Bone marrow (tissue), 2 donors: ENCODE results near the gene GALK2.

Experiments used
- DNase-seq, 2 donors: peaks; one replicate each; lab custom pipeline; 2025; lab: John Stamatoyannopoulos, UW

Gene GALK2

DNA sequence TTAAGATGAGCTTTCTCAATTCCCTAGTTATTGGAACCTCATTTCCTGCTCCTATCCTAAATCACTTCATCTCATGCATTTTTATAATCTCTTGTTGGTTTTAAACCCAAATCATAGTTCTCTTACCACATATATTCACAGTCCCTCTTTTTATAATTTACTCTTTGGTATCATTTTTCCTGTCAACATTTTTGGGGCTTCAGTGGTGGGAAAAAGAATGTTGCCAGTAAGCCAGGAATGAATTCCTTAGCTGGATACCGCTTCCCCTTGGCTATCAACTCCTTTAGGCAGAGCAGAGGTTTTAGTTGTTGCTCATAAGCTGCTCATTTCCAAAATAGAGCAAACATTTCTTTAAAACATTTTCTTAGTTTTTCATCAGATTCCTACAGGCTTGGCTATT is 112.3 kb downstream of the GALK2 start:
- no peak for DNase-seq

DNA sequence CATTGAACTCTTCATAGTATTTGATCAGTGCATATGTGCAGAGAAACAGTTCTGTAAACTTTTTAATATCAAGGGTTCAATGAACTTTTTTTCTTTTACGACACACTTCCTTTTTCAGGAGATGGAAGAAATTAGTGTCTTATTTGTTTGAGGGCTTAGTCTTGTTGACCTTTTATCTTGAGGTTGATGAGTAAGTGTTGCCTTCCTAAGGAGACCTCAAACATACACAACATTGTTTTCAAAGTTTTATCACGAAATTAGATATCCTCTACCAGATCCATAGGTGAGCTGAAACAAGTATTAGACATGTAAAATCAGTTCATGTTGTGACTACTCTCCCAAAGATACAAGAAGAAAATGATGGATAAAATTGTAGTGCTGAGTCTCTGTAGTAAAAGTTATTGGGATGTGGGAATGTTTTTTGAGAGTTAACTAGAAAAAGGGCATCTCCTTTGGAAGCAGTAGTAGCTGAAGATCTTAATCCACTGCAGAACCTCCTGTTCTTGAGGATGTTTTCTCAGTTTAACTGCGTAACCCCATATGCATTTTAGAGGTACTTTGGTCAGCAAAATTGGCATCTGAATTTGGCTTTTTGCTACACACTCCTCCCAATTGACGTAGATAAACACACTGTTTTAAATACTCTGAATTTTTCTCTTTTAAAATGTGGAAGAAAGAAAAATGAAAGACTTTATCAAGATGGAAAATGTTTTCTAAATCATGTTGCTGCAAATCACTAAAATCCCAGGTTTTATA is 116.8 kb downstream of the GALK2 start:
- DNase-seq = peak in 1 of 2 donors; percentile 16

DNA sequence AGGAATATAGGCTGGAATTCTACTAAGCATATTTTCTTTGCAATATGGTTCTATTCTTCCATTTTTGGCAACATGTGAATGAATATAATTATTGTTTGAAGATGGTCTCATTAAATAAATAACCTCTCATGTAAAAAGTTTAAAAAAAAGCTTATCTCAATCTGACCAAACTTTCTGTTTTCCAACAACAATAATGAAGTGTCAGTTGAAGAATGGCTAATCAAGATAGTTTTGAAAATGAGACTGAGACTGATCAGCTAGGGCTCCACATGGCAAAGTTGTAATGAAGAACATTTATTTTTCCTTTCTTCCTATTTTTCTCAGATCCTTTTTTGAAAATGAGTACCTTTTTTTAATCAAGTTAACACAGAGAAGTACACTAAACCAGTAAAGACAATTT is 117.4 kb downstream of the GALK2 start:
- DNase-seq = no peak

DNA sequence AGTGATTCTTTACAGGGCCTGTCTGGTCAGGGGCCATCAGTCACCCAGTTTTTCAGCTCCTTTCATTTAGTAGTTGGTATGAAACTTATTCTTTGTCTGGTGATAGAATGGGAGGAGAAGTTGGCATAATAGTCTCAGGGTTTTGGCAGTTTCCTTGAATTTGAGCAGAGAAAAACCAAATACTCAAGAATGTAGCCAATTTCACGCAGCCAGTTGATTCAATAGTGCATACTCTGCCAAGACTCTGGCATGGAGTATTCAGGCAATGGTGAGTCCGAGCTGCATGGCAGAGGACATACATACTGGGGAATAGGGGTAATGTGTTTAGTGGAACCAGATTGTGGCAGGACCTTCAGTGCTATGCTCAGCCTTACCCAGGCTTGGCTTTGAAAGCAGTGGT is 118.3 kb downstream of the GALK2 start:
- DNase-seq = no peak

DNA sequence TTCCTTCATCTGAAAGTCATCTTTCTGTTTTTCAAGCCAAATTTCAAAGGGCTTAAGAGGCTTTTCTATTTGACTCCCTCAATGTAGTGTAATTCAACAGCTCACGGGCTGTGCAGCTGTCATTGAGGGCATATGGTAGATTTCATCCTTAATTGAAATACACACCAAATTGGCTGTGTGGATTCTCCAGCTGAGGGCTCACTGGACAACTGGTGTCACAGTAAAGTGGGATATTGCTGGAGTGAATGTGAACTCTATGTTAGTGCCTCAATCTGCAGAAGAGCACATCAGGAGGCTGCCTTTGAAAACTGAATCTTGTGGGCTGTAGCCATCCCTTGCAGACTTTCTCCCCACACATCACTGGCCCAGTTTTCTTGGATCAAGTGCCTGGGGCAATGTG is 120.1 kb downstream of the GALK2 start:
- no peak for DNase-seq

DNA sequence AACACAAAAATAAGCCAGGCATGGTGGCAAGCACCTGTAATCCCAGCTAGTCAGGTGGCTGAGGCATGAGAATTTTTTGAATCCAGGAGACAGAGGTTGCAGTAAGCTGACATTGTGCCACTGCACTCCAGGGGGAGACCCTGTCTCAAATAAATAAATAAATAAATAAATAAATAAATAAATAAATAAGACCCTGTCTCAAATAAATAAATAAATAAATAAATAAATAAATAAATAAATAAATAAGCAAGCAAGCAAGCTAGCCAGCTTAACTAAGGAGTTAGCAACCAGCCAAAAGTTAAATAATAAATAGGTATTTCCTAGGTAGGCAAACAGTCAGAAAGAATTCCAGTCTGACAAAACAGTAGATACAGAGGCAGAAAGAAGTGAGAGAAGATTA is 123.9 kb downstream of the GALK2 start:
- DNase-seq = no peak

DNA sequence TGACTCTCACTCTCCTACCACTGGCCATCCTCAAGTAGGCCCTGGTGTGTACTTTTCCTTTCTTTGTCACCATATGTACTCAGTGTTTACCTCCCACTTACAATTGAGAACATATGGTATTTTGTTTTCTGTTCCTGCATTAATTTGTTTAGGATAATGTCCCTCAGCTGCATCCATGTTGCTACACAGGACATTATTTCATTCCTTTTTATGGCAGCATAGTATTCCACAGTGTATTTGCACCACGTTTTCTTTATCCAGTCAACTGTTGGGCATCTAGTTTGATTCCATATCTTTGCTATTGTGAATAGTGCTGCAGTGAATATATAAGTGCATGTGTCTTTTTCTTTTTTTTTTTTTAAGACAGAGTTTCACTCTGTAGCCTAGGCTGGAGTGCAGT is 126.2 kb downstream of the GALK2 start:
- no peak for DNase-seq

DNA sequence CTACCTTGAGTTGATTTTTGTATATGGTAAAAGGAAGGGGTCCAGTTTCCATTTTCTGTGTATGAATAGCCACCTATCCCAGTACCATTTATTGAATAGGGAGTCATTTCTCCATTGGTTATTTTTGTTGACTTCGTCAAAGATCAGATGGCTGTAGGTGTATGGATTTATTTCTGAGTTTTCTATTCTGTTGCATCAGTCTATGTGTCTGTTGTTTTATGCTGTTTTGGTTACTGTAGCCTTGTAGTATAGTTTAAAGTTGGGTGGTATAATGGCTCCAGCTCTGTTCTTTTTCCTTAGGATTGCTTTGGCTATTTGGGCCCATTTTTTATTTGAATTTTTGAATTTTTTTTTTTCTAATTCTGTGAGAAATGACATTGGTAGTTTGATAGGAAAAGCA is 127.5 kb downstream of the GALK2 start:
- DNase-seq = no peak

DNA sequence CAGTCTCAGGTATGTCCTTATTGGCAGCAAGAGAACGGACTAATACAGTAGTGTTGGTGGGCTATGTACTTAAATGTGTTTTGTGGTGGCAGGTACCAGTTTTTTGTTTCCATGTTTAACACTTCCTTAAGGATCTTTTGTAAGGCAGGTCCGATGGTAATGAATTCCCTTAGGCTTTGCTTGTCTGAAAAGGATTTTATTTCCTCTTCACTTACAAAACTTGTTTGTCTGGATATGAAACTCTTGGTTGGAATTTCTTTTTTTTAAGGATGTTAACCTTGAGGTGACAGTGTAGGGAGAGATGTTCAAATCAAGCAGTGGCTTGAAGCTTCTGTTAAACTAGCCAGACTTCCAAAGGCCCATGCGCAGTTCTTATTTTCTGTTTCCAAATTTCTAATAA is 130.8 kb downstream of the GALK2 start:
- DNase-seq = no peak

DNA sequence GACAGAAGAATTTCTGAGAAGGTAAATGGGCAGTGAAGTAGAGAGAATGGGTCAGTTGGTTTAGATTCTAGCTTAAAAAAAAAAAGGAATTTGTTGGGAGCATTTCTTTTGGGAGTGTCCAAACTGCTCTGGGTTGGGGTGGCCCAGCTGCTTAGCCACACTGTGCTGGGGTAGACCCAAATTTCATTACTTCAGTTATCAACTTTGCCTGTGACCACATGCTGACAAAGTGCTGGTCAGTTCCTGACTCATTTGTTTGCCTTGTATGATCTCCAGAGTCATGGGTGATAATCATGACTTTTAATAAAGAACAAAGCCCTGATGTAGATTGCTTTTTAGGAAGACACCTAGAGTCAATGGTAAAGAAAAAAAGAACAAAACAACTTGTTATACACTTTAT is 131.5 kb downstream of the GALK2 start:
- no peak for DNase-seq

DNA sequence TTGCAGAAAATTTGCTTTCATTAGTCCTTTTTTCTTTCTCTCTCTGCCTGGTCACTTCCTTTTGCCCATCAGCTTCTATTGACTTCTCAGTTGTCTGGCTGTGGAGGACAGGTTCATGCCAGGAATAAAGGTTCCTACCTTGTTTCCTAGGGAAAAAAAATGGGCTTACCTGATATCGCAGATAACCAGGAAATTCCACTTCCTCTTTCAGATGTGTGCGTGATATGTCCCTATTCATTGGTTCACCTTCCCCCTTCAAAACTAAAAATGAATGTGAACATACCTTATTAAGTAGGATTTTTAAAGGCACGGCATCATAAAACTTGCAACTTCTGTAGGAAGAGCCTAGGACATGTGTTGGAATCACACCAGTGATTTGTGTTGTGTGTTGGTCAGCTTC is 133.0 kb downstream of the GALK2 start:
- DNase-seq = no peak

DNA sequence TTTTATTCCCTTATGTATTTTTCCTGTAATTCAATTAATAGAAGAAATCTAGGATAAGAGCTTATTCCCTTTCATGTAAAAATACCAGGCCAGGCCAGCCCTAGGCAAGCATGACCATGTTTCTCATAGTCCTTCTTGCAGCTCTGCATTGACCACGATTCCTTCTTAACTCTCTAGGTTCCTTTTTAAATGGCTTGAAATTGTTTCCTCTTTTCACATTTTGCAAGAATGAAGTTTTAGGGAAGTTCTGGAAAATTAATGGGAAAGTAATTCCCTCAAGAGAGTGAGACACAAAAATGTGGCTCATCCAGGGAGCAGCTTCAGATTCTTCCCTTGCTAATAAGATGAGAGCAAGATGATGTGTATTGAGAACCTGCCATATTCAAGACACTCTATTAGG is 136.5 kb downstream of the GALK2 start:
- no peak for DNase-seq

DNA sequence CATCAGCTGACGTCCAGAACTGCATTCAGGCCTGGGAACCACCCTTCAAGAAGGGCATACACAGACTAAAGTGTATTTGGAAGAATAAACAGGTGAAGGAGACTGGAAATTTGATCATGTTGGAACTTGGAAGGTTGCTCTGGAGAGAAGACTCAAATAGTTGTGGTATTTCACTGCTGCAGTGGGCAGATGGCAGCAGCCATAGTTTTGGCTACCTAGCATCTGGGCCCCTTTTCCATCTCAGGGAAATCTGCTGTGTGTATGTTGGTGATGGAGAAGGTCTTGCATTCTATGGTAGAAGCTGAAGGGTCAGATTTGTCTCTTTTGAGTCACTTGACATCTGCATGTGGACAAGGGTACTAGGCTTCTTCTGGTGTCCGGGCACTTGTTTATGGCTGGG is 138.6 kb downstream of the GALK2 start:
- no peak for DNase-seq

DNA sequence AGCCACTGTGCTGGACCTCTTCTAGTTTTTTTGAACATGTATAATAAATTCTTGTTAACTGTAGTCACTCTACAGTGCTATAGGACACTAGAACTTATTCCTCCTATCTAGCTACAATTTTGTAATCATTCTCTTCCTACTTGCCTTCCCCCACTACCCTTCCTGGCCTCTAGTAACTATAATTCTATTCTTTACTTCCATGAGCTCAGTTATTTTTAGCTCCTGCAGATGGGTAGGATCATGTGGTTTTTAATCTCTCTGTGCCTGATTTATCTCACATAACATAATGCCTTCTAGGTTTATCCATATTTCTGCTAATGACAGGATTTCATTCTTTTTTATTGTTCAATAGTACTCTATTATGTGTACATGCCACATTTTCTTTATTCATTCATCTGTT is 139.8 kb downstream of the GALK2 start:
- no peak for DNase-seq

DNA sequence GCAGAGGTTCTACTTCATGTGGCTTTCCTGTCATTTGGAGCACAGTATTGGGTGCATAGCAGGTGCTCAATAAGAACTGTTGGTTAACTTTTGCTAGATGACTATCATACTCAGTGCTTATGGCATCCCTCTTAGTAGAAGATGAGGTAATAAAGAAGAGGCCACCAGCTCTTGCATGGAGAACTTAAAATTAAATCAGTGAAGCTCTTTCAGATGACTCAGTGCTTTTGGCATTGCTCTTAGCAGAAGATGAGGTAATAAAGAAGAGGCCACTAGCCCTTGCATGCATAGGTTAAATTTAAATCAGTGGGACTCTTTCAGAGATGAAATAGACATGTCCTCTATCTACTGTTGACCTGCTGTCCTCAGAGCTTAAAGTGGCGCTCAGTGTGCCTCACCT is 143.6 kb downstream of the GALK2 start:
- DNase-seq = no peak

DNA sequence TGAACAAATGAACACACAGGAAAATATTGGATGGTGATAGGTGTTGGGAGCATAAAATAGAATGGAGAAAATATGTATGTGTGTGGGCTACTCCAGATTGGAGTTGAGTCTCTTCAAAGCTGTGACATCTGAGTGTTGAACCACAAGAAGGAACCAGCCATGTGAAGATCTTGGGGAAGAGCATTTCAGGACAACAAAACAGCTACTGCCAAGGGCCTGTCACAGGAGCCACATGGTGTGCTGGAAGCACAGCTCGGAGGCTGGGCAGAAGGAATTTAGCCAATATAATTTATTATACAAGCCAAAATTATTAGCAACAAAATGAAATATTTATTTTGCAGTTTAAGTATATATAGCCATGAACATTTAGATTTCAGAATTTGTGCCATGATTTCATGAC is 144.7 kb downstream of the GALK2 start:
- no peak for DNase-seq

DNA sequence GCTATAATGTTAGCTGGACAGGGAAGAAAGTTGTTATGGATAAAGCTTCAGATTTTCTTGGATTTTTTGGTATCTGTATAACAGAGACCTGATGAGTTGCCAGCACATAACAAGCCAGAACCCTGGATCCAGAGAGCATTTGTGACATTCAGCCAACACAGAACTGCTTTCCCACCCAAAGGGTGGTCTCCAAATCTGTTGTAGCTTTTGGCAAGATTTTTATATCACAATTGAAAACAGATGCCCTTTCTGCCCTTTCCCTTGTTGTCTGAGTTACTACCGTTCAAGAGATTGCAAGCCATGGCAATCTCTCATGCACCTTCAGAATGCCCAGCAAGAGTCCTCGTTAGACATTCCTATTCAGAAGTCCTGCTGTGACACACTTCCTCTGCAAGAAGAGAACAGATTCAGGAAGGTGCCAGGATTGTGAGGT is 145.4 kb downstream of the GALK2 start:
- DNase-seq = no peak

DNA sequence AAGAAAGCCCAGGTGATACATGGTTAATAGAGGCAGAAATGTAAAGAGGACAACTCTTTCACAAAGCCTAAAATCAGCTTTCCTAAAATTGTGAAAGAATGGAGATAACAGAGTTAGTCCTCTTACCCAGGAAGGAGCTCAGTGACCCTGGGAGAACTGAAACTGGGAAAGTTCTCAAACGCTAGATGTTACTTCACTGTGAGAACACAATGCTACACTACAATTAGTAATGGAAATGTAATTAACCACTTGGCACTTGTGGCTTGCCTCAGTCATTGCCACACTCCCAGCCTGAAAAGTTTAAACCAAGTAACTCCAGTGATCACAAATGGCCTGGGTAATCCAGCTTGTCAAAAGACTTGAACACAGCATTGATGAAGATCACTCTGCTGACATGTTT is 150.3 kb downstream of the GALK2 start:
- no peak for DNase-seq

DNA sequence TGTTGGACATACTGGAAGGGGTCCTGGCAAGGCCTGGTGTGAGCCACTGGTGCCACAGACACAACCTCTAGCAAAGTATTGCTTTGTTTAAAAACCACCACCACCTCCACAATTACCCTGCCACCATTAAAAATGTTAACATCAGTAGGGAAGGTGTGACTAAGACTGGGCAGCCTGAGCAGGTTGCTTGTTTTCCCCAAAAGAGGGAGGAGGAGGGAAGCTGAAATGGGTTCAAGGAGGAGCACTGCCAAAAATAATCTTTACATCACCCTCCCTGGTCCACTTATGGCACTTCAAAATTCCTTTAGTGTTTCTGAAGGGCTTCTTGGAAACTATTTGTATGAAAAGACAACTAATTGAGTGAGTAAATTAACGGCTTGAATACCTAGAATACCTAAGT is 153.2 kb downstream of the GALK2 start:
- no peak for DNase-seq

DNA sequence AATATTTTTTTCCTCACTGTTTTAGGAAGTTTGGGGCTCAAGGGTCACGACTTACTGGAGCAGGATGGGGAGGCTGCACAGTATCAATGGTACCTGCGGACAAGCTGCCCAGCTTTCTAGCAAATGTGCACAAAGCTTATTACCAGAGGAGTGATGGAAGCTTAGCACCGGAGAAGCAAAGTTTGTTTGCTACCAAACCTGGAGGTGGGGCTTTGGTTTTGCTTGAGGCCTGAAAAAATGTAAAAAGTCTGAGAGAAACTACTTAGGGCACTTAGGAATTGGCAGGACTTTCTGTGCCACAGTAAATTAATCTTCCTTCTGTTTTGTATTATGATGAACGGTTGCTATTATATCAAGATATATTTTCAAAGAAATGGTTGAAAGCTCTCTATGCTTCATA is 157.9 kb downstream of the GALK2 start:
- no peak for DNase-seq

DNA sequence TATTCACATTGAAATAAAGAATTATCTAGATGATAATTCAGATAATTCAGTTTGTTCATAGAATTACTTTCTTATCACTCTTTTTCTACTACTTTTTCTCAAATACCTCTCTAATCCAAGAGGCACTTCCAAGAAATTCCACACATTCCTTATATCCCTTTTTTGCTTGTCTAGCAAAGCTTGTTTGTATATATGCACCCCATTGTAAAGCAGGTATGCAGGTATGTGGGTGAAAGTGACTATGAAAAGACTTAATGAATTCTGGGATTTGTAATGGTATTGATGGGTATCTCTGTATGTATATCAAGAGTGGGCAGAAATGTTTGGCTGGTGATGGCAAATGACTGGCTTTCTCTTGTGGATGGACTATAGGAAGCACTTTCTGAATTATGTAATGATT is 158.9 kb downstream of the GALK2 start:
- no peak for DNase-seq

DNA sequence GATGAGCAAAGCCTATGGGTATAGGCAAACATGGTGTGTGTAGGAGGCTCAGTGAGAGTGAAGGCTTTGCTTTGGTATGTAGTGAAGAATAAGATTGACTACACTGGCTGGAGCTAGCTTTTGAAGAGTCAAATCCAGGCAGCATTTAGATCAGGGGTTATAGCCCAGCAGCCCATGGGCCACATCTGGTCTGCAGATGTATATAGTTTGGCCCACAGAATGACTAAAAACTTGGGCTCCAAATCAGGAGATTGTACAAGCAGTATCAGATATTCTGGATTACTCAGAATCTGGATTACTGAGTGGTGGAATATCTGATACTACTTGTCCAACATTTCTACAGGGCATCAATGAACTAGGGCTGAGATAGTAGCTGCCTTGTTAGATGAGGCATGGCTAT is 160.1 kb downstream of the GALK2 start:
- no peak for DNase-seq

DNA sequence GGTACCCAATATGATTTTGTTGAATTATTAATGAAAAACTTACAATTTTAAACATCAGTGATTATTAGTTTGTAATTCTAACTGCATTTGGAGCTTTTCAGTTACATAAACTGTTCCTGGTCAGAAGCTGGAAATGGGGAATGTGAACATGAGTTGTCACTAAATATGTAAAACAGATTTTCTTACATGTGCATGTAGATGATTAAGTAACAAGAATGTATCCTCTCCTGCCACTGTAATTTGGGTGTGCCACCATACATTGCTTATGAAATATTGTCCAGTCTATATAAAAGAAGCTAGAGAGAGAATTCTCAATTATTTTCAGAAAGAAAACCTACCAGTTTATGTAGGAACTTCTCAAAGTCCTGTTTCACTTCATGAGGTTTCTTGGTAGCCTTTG is 161.4 kb downstream of the GALK2 start:
- DNase-seq = no peak

DNA sequence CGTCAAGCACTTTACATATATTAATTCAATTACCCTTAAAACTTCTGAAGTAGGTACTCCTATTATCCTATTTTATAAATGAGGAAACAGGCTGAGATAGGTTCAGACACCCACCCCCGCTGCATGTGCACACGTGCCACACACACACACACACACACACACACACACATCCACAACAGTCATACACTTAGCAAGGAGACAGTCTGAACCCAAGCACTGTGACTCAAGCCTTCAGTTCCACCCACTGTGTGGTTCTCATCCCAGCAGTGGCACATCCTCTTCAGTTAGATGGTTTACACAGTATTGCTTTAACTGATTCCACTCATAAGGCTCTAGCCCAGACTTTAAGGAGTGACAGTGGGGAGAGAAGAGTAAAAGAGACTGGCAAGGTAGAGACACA is 161.9 kb downstream of the GALK2 start:
- no peak for DNase-seq

DNA sequence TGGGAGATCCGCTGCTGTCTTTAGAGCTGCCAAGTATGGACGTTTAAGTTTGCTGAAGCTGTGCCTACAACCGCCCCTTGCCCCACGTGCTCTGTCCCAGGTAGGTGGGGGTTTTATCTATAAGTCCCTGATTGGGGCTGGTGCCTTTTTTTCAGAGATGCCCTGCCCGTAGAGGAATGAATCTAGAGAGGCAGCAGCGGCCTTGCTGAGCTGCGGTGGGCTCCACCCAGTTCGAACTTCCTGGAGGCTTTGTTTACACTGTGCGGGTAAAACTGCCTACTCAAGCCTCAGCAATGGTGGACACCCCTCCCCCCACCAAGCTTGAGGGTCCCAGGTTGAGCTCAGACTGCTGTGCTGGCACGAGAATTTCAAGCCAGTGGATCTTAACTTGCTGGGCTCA is 169.6 kb downstream of the GALK2 start:
- DNase-seq = no peak
